SK-N-SH (cell line): ENCODE measurements around the gene RIOK3.

Source experiments
- CHD2 ChIP-seq: fragments of 150-350 bp; IDR thresholded peaks from 2 replicates; pipeline ENCODE4 v1.6.1; 2018; ENCODE audit warnings: low read length; ENCODE audit not compliant: partially characterized antibody
- JUND ChIP-seq: IDR thresholded peaks from 2 replicates; pipeline ENCODE4 v1.4.0; 2012
- POLR2AphosphoS5 ChIP-seq: IDR thresholded peaks from 2 replicates; pipeline ENCODE4 v1.6.1; 2012; ENCODE audit warnings: low read depth, low read length
- TF ChIP-seq, protein P1 (sequence below): fragments of 200-600 bp; sonication (generic); IDR thresholded peaks from 2 replicates; pipeline ENCODE4 v1.6.1; 2017; ENCODE audit warnings: antibody characterized with exemption, mild to moderate bottlenecking, moderate library complexity

DNA sequence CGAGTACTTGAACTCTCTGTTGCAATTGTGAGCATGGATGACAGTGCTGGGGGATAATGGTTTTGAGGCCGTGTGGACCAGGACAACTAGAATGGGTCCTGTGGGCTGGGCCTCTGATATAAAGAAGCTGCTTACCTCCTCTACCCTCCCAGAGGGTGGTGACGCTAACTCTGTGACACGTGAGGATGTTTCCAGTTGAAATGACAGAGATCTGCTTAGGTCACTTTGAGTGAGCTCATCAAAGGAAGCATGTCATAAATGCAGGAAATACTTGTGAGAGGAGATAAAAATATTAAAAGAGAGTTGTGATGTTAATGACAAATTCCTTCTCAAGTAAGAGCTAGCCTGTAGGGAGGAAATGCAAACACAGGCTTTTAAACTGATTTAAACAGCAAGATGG is 66.6 kb downstream of the RIOK3 start:
- TF ChIP-seq POLR2AphosphoS5 (no peak), JUND (no peak), CHD2 (no peak)
- TF ChIP-seq, protein P1, sequence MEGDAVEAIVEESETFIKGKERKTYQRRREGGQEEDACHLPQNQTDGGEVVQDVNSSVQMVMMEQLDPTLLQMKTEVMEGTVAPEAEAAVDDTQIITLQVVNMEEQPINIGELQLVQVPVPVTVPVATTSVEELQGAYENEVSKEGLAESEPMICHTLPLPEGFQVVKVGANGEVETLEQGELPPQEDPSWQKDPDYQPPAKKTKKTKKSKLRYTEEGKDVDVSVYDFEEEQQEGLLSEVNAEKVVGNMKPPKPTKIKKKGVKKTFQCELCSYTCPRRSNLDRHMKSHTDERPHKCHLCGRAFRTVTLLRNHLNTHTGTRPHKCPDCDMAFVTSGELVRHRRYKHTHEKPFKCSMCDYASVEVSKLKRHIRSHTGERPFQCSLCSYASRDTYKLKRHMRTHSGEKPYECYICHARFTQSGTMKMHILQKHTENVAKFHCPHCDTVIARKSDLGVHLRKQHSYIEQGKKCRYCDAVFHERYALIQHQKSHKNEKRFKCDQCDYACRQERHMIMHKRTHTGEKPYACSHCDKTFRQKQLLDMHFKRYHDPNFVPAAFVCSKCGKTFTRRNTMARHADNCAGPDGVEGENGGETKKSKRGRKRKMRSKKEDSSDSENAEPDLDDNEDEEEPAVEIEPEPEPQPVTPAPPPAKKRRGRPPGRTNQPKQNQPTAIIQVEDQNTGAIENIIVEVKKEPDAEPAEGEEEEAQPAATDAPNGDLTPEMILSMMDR: no peak
